GM10847 (cell line): Measurements from ENCODE around the gene PITPNB.

ENCODE experiments used
- POLR2A ChIP-seq: IDR thresholded peaks from 2 replicates; pipeline ENCODE4 v1.6.1; 2011; ENCODE audit not compliant: insufficient read length; ENCODE audit errors: extremely low read depth

Gene PITPNB

GRCh38 chr22:27933186-27933983 is 14.3 kb upstream of the PITPNB start:
- TF ChIP-seq POLR2A: no peak

GRCh38 chr22:27930331-27931060 is 11.4 kb upstream of the PITPNB start:
- TF ChIP-seq POLR2A: no peak

GRCh38 chr22:27927608-27928007 is 8.6 kb upstream of the PITPNB start:
- no peak for TF ChIP-seq POLR2A

GRCh38 chr22:27925331-27925730 is 6.3 kb upstream of the PITPNB start:
- TF ChIP-seq POLR2A: no peak

- TF ChIP-seq POLR2A: no peak
Observed at GRCh38 chr22:27919942-27920755, 1.1 kb upstream of the PITPNB start.

GRCh38 chr22:27918341-27919221 is 475 bp downstream of the PITPNB start:
- TF ChIP-seq POLR2A: no peak

- TF ChIP-seq POLR2A: no peak
Observed at GRCh38 chr22:27915986-27916385, 3.1 kb downstream of the PITPNB start.

GRCh38 chr22:27913162-27913741 is 5.8 kb downstream of the PITPNB start:
- no peak for TF ChIP-seq POLR2A

GRCh38 chr22:27912101-27912500 is 7.0 kb downstream of the PITPNB start:
- no peak for TF ChIP-seq POLR2A

GRCh38 chr22:27911330-27911729 is 7.7 kb downstream of the PITPNB start:
- no peak for TF ChIP-seq POLR2A

- no peak for TF ChIP-seq POLR2A
Observed at GRCh38 chr22:27906241-27906640, 12.8 kb downstream of the PITPNB start.

- TF ChIP-seq POLR2A: no peak
Observed at GRCh38 chr22:27905653-27906052, 13.4 kb downstream of the PITPNB start.

- TF ChIP-seq POLR2A: no peak
Observed at GRCh38 chr22:27903805-27904473, 15.1 kb downstream of the PITPNB start.

- no peak for TF ChIP-seq POLR2A
Observed at GRCh38 chr22:27900153-27900552, 18.9 kb downstream of the PITPNB start.
